Gastrocnemius medialis (tissue), 4 donors: ENCODE measurements around the gene PCNX2. TPM values are rescaled to one million over a fixed set of nuclear protein-coding genes. Genes with fewer than 3 reads are reported as not detected.

Experiments used
- ATAC-seq, 2 donors: fragments of 150-250 bp; one replicate each; pipeline ENCODE4 v1.9.1; 2016
- DNase-seq, 2 donors: peaks; one replicate each; pipeline ENCODE4 v3.0.0-alpha.2; 2019
- H3K27ac ChIP-seq, 4 donors: fragments of 200-600 bp; sonication (generic); 1 replicate in 1 of 4; 2 replicates in 3 of 4; pipeline ENCODE4 v1.5.1; 2016 to 2018; ENCODE audit warnings: mild to moderate bottlenecking in 2 of 4, moderate library complexity in 1 of 4
- H3K27me3 ChIP-seq, 3 donors: fragments of 200-600 bp; sonication (generic) in 2 of 3; 1 replicate in 1 of 3; 2 replicates in 2 of 3; pipeline versions ENCODE4 v1.5.1 to v1.6.0; 2016 to 2019; ENCODE audit warnings: mild to moderate bottlenecking in 1 of 3, moderate library complexity in 1 of 3
- H3K36me3 ChIP-seq, 2 donors: fragments of 200-600 bp; sonication (generic) in 1 of 2; one replicate each; pipeline ENCODE4 v1.5.1; 2017 to 2018
- H3K4me1 ChIP-seq, 2 donors: fragments of 200-600 bp; sonication (generic) in 1 of 2; one replicate each; pipeline ENCODE4 v1.5.1; 2016 to 2017; ENCODE audit warnings: mild to moderate bottlenecking in 2 of 2
- H3K4me3 ChIP-seq, 4 donors: fragments of 200-600 bp; sonication (generic) in 3 of 4; 1 replicate in 1 of 4; 2 replicates in 3 of 4; pipeline ENCODE4 v1.5.1; 2016 to 2019; ENCODE audit warnings: mild to moderate bottlenecking in 2 of 4
- H3K9me3 ChIP-seq, 3 donors: fragments of 200-600 bp; sonication (generic) in 2 of 3; 1 replicate in 1 of 3; 2 replicates in 2 of 3; pipeline ENCODE4 v1.5.1; 2016 to 2019
- CTCF ChIP-seq, 5 experiments: fragments of 450-650 bp in 3 of 5; fragments of 200-600 bp in 2 of 5; sonication (generic) in 2 of 5; IDR thresholded peaks in 4 of 5; conservative IDR thresholded peaks in 1 of 5; 1 replicate in 4 of 5; 2 replicates in 1 of 5; pipeline ENCODE4 v1.5.1; 2016 to 2019; ENCODE audit warnings: antibody characterized with exemption in 5 of 5, mild to moderate bottlenecking in 3 of 5, moderate library complexity in 3 of 5
- POLR2A ChIP-seq, 2 donors: fragments of 450-650 bp; IDR thresholded peaks; one replicate each; pipeline ENCODE4 v1.6.1; 2017; ENCODE audit warnings: antibody characterized with exemption in 2 of 2, mild to moderate bottlenecking in 2 of 2, moderate library complexity in 2 of 2
- in situ Hi-C, 4 donors: fragments of 200-750 bp; cut with MboI; loops; one replicate each; pipeline versions ENCODE4 v1.15.0 to v1.8.0; 2017; ENCODE audit warnings: low sequenced_read_pairs in 4 of 4
- intact Hi-C: fragments of 100-400 bp; cut with DNase I; formaldehyde crosslinking; loops from one replicate; pipeline ENCODE4 v1.15.1; 2023; ENCODE audit warnings: low total_unique reads
- total RNA-seq, 4 donors: library from RNA; depleted of rRNA; stranded (reverse); fragments of >200 nt; gene quantifications; one replicate each; pipeline versions ENCODE4 v1.1.0 to v1.2.3, GENCODE V29; 2016

Gene PCNX2
- total RNA-seq, 4 donors from 2014 or later: 0.34 to 5.6 (median 1.9) TPM

GRCh38 chr1:233320023-233320422, 24.5 kb upstream of the PCNX2 start:
- Histone ChIP-seq H3K4me1 (no peaks in the 10 kb centered on the region), H3K9me3 (no peaks in the 10 kb centered on the region), H3K27me3 (no peaks in the 10 kb centered on the region), H3K4me3 (no peak overlapping the region), H3K36me3 (no peaks in the 10 kb centered on the region), H3K27ac (no peak overlapping the region)
- DNase-seq (no peak), ATAC-seq (no peak)
- TF ChIP-seq POLR2A (IDR thresholded peaks at IDR 0.05): no peak
- TF ChIP-seq CTCF (IDR thresholded peaks at IDR 0.05 in 4 of 5, conservative IDR thresholded peaks at IDR 0.05 in 1 of 5): no peak
- intact Hi-C loops (no loop called here), in situ Hi-C loops (no loop called here)

- intact Hi-C loops: no loop called here
- Histone ChIP-seq H3K4me1 (no peaks in the 10 kb centered on the region), H3K4me3 (no peak overlapping the region), H3K27me3 (no peaks in the 10 kb centered on the region), H3K36me3 (no peaks in the 10 kb centered on the region), H3K9me3 (no peaks in the 10 kb centered on the region), H3K27ac (no peak overlapping the region)
- in situ Hi-C loops: no loop called here
- TF ChIP-seq POLR2A (IDR thresholded peaks at IDR 0.05) (no peak), CTCF (IDR thresholded peaks at IDR 0.05 in 4 of 5, conservative IDR thresholded peaks at IDR 0.05 in 1 of 5) (no peak)
- no peak for DNase-seq
- ATAC-seq: no peak
Measured at GRCh38 chr1:233319272-233319671, 23.7 kb upstream of the PCNX2 start.

GRCh38 chr1:233316473-233316872, 20.9 kb upstream of the PCNX2 start:
- TF ChIP-seq CTCF (IDR thresholded peaks at IDR 0.05 in 4 of 5, conservative IDR thresholded peaks at IDR 0.05 in 1 of 5) (no peak), POLR2A (IDR thresholded peaks at IDR 0.05) (no peak)
- H3K4me3 ChIP-seq: no peak overlapping the region
- no peak for ATAC-seq
- no peak overlapping the region for H3K27ac ChIP-seq
- H3K9me3 ChIP-seq: no peaks in the 10 kb centered on the region
- no peak for DNase-seq
- in situ Hi-C loops: no loop called here
- intact Hi-C loops: no loop called here
- H3K36me3 ChIP-seq: no peaks in the 10 kb centered on the region
- H3K27me3 ChIP-seq: no peaks in the 10 kb centered on the region
- no peaks in the 10 kb centered on the region for H3K4me1 ChIP-seq

GRCh38 chr1:233315718-233316301, 20.3 kb upstream of the PCNX2 start:
- no peak for ATAC-seq
- Histone ChIP-seq H3K9me3 (no peaks in the 10 kb centered on the region), H3K36me3 (no peaks in the 10 kb centered on the region), H3K4me1 (no peaks in the 10 kb centered on the region), H3K4me3 (no peak overlapping the region), H3K27me3 (no peaks in the 10 kb centered on the region), H3K27ac (no peak overlapping the region)
- intact Hi-C loops: no loop called here
- no peak for DNase-seq
- no peak for TF ChIP-seq CTCF (IDR thresholded peaks at IDR 0.05 in 4 of 5, conservative IDR thresholded peaks at IDR 0.05 in 1 of 5)
- TF ChIP-seq POLR2A (IDR thresholded peaks at IDR 0.05): no peak
- in situ Hi-C loops: no loop called here
